Vagina (tissue), 2 donors: ENCODE results near the gene DTHD1. TPM values are rescaled to one million over a fixed set of nuclear protein-coding genes. Genes with fewer than 3 reads are reported as not detected.

Source experiments
- DNase-seq, 2 donors: peaks; one replicate each; pipeline ENCODE4 v3.0.0-alpha.2; 2017; ENCODE audit errors: extremely low spot score in 2 of 2
- H3K27ac ChIP-seq: fragments of 200-600 bp; sonication (generic); one replicate; pipeline ENCODE4 v1.5.1; 2019
- H3K27me3 ChIP-seq: fragments of 200-600 bp; sonication (generic); one replicate; pipeline ENCODE4 v1.5.1; 2019
- H3K36me3 ChIP-seq, 2 donors: fragments of 200-600 bp; sonication (generic); one replicate each; pipeline ENCODE4 v1.5.1; 2017 to 2019
- H3K4me1 ChIP-seq: fragments of 200-600 bp; sonication (generic); one replicate; pipeline ENCODE4 v1.5.1; 2019
- H3K4me3 ChIP-seq, 2 donors: fragments of 200-600 bp; sonication (generic); 1 replicate in 1 of 2; 2 replicates in 1 of 2; pipeline ENCODE4 v1.5.1; 2016 to 2019
- H3K9me3 ChIP-seq: fragments of 200-600 bp; sonication (generic); one replicate; pipeline ENCODE4 v1.5.1; 2019
- POLR2A ChIP-seq, 2 donors: fragments of 450-650 bp; IDR thresholded peaks; one replicate each; pipeline ENCODE4 v1.6.1; 2017; ENCODE audit warnings: antibody characterized with exemption in 2 of 2, mild to moderate bottlenecking in 2 of 2, moderate library complexity in 2 of 2
- POLR2AphosphoS5 ChIP-seq, 2 donors: sonication (generic); formaldehyde crosslinking; IDR thresholded peaks; one replicate each; pipeline ENCODE4 v1.9.0; 2017; ENCODE audit warnings: antibody characterized with exemption in 2 of 2, mild to moderate bottlenecking in 2 of 2, low read depth in 1 of 2; ENCODE audit not compliant: insufficient read depth in 1 of 2
- intact Hi-C: fragments of 100-400 bp; cut with DNase I; formaldehyde crosslinking; loops from one replicate; pipeline ENCODE4 v1.15.1; 2023
- total RNA-seq: library from RNA; depleted of rRNA; stranded (reverse); fragments of >200 nt; gene quantifications from one replicate; pipeline ENCODE4 v1.2.3, GENCODE V29; 2016
- TF ChIP-seq, protein P1 (sequence below), 3 experiments: fragments of 450-650 bp in 2 of 3; fragments of 200-600 bp in 1 of 3; sonication (generic) in 1 of 3; IDR thresholded peaks; one replicate each; pipeline ENCODE4 v1.5.1; 2017 to 2019; ENCODE audit warnings: antibody characterized with exemption in 3 of 3, mild to moderate bottlenecking in 2 of 3, moderate library complexity in 2 of 3

Gene DTHD1
- total RNA-seq, 1 donor from 2014 or later, result 0.49 TPM

DNA sequence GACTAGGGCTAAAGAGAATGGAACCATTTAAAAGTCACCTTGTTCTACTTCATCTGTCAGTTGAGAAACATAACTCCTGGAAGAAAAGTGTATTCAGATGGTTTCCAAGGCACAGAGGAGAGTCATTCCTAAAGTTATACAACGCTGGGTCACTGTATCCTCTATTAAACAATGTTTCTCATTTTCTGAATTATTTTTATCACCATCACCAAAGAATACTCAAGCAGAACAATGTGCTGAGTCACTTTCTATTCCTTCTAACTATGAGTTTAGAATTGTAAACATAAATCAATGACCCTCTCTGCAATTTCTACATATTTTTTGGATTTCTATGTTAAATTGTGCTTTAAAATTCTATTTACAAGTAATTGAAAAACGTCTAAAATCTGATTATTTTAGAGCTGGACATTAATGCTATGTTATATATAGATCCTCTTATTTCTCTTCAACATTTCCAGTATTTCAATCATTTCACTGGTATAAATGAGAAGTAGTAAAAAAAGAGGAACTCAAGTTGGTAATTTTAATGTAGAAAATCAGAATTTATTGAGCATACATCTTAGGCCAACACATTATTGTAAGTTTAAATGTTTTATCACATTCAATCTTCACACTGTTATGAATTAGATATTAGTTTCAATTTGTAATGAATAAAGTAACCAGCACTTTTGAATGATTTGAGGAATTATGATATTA is 7.5 kb downstream of the DTHD1 start:
- Histone ChIP-seq H3K27me3 (no peaks in the 10 kb centered on the region), H3K4me3 (no peak overlapping the region), H3K27ac (no peak overlapping the region), H3K4me1 (no peaks in the 10 kb centered on the region), H3K9me3 (no peaks in the 10 kb centered on the region), H3K36me3 (no peaks in the 10 kb centered on the region)
- TF ChIP-seq, protein P1, sequence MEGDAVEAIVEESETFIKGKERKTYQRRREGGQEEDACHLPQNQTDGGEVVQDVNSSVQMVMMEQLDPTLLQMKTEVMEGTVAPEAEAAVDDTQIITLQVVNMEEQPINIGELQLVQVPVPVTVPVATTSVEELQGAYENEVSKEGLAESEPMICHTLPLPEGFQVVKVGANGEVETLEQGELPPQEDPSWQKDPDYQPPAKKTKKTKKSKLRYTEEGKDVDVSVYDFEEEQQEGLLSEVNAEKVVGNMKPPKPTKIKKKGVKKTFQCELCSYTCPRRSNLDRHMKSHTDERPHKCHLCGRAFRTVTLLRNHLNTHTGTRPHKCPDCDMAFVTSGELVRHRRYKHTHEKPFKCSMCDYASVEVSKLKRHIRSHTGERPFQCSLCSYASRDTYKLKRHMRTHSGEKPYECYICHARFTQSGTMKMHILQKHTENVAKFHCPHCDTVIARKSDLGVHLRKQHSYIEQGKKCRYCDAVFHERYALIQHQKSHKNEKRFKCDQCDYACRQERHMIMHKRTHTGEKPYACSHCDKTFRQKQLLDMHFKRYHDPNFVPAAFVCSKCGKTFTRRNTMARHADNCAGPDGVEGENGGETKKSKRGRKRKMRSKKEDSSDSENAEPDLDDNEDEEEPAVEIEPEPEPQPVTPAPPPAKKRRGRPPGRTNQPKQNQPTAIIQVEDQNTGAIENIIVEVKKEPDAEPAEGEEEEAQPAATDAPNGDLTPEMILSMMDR (IDR thresholded peaks at IDR 0.05), result no peak
- TF ChIP-seq POLR2AphosphoS5 (IDR thresholded peaks at IDR 0.05; ENCODE audit: insufficient read depth in 1 of 2, low read depth in 1 of 2) (no peak), POLR2A (IDR thresholded peaks at IDR 0.05) (no peak)
- intact Hi-C loops, result no loop called here
- DNase-seq, result no peak

DNA sequence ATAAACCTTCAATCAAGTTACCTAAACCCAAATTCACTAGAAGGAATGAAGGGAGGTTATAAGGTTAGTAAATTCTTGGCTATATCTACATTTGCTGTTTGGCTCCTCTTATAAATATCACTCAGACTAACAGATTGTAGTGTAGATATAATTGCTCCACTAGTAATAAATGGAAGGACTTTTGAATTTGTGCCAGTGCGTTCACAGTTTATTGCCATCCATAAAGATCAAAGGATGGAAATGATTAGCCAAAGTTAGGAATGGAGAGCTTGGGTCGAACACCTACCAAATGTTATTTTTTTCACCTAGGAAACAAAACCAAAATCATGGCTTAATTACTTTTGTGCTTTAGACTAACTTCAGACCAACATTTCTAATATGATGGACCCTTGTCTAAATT is 9.2 kb downstream of the DTHD1 start:
- Histone ChIP-seq H3K9me3 (no peaks in the 10 kb centered on the region), H3K27me3 (no peaks in the 10 kb centered on the region), H3K27ac (no peak overlapping the region), H3K4me1 (no peaks in the 10 kb centered on the region), H3K4me3 (no peak overlapping the region), H3K36me3 (no peaks in the 10 kb centered on the region)
- TF ChIP-seq, protein P1 (IDR thresholded peaks at IDR 0.05), result no peak
- TF ChIP-seq POLR2AphosphoS5 (IDR thresholded peaks at IDR 0.05; ENCODE audit: insufficient read depth in 1 of 2, low read depth in 1 of 2) (no peak), POLR2A (IDR thresholded peaks at IDR 0.05) (no peak)
- intact Hi-C loops, result no loop called here
- no peak for DNase-seq

DNA sequence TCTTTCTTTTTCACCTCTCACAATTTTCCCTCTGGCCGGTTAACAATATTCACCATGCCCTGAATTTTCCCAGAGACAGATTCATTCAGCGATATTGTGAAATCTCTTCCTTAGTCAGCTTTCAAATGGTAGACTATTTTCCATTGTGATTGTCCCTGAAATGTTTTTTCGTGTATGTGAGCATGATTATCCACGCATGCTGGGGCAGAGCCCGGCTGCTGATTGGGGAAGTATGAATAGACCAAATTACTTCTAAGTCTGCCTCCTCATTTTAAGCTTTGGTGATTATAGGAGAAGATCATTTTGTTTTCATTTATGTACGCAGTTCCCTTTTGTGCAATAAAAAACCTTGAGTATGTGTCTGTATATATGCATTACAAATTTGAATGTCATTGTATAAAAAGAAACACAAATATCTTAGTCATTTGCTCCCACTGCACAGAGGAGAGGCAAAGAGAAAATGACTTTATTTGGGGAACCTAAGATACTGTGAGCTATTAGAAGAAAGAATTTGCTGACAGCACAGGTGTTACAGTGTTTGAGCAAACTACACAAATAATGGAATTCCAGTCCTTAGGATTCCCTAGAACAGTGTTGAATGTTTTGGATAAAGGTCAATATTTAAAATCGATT is 11.3 kb downstream of the DTHD1 start:
- intact Hi-C loops, result no loop called here
- Histone ChIP-seq H3K36me3 (no peaks in the 10 kb centered on the region), H3K27me3 (no peaks in the 10 kb centered on the region), H3K27ac (no peak overlapping the region), H3K4me3 (no peak overlapping the region), H3K9me3 (no peaks in the 10 kb centered on the region), H3K4me1 (no peaks in the 10 kb centered on the region)
- no peak for DNase-seq
- TF ChIP-seq POLR2A (IDR thresholded peaks at IDR 0.05), result no peak
- TF ChIP-seq, protein P1 (IDR thresholded peaks at IDR 0.05), result no peak
- TF ChIP-seq POLR2AphosphoS5 (IDR thresholded peaks at IDR 0.05; ENCODE audit: insufficient read depth in 1 of 2, low read depth in 1 of 2), result peak in 1 of 2 donors; percentile 72

DNA sequence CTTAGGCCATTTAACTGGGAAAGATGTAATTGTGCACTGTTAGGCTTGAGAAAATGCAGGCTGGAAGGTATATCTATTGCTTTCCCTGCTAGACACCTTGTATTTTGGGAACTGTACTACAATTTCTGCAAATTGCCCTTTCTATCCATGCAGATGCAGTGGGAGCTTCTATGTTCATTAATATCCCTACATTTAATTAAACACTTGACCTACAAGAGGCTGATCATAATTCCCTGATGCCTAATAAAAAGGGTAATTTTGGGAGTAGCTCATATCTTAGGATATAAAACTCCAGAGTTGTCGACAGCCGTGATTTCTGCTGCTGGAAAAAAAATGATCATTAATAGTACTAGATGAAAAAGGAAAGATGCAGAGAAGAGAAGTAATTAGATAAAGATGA is 19.7 kb downstream of the DTHD1 start:
- intact Hi-C loops, result no loop called here
- DNase-seq, result no peak
- H3K27ac ChIP-seq, result no peak overlapping the region
- H3K4me3 ChIP-seq, result no peak overlapping the region
- H3K27me3 ChIP-seq, result no peaks in the 10 kb centered on the region
- H3K9me3 ChIP-seq, result no peaks in the 10 kb centered on the region
- H3K4me1 ChIP-seq, result no peaks in the 10 kb centered on the region
- TF ChIP-seq, protein P1 (IDR thresholded peaks at IDR 0.05), result no peak
- TF ChIP-seq POLR2A (IDR thresholded peaks at IDR 0.05), result no peak
- TF ChIP-seq POLR2AphosphoS5 (IDR thresholded peaks at IDR 0.05; ENCODE audit: insufficient read depth in 1 of 2, low read depth in 1 of 2), result no peak
- no peaks in the 10 kb centered on the region for H3K36me3 ChIP-seq
